Lower leg skin (tissue), 3 donors: ENCODE data around the gene EDEM2.

Experiments
- CTCF ChIP-seq, 3 donors: fragments of 450-650 bp; IDR thresholded peaks; one replicate each; pipeline ENCODE4 v1.5.1; 2016; ENCODE audit warnings: antibody characterized with exemption in 3 of 3, mild to moderate bottlenecking in 3 of 3, moderate library complexity in 2 of 3
- POLR2A ChIP-seq, 2 donors: fragments of 450-650 bp; IDR thresholded peaks; one replicate each; pipeline ENCODE4 v1.6.1; 2016 to 2017; ENCODE audit warnings: antibody characterized with exemption in 2 of 2, mild to moderate bottlenecking in 1 of 2, moderate library complexity in 1 of 2

DNA sequence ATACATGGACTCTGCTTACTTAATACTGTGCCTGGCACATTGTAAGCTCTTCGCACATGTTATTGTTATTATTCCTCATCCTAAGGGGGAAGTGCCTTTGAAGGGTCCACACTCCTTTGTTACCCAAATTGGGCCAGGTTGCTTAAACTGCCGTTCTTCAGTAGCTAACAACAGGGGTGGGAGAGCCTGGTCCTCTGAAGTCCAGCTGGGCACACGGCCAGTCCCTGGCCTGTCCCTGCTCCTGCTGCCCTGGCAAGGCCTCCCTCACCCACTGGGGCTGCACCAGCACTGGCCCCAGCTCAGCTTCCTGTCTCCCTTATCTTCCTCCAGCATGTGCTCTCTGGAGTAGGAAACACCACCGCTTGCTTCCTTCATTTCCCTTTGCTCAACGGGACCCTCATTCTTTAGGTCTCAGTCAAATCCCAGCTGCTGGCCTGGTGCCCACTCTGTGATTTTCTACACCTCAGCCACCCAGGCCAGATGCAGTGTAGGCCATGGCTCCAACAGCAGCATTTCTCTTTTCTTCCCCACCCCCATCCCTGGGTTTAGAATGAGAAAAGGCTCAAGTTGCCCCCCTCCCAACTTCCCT, 19.2 kb upstream of the EDEM2 start:
- TF ChIP-seq CTCF (IDR thresholded peaks at IDR 0.05): no peak
- TF ChIP-seq POLR2A (IDR thresholded peaks at IDR 0.05): no peak
